HL-60 (cell line): ENCODE measurements around the gene SENP8.

Experiments
- GABPA ChIP-seq: IDR thresholded peaks from 2 replicates; pipeline ENCODE4 v1.6.1; 2012; ENCODE audit warnings: low read depth
- POLR2AphosphoS5 ChIP-seq: IDR thresholded peaks from 2 replicates; pipeline ENCODE4 v1.6.1; 2012; ENCODE audit warnings: low read depth
- TF ChIP-seq, protein P1 (sequence below): IDR thresholded peaks from one replicate; pipeline ENCODE4 v1.5.1; 2011; ENCODE audit warnings: low read length, control low read depth, inconsistent platforms; ENCODE audit not compliant: insufficient read depth
- TF ChIP-seq, protein P2 (sequence below): IDR thresholded peaks from 2 replicates; pipeline ENCODE4 v1.6.1; 2012; ENCODE audit warnings: low read depth; ENCODE audit not compliant: insufficient replicate concordance

DNA sequence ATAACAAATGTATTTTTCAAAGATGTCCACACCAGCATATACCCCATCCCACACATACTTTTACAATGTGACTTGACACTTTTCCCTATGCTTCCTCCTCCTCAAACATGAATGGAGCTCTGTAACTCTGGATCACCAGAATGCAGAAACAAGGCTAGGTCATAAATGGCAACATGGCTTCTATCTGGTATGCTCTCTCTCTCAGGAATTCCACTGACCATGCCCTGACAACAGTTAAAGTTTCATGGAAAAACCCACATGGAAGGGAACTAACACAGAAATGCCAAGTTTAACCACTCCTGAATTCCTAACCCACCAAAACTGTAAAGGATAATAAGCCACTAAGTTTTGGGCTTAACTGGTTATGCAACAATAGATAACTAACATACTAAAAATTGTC is 20.2 kb upstream of the SENP8 start:
- TF ChIP-seq, protein P1, sequence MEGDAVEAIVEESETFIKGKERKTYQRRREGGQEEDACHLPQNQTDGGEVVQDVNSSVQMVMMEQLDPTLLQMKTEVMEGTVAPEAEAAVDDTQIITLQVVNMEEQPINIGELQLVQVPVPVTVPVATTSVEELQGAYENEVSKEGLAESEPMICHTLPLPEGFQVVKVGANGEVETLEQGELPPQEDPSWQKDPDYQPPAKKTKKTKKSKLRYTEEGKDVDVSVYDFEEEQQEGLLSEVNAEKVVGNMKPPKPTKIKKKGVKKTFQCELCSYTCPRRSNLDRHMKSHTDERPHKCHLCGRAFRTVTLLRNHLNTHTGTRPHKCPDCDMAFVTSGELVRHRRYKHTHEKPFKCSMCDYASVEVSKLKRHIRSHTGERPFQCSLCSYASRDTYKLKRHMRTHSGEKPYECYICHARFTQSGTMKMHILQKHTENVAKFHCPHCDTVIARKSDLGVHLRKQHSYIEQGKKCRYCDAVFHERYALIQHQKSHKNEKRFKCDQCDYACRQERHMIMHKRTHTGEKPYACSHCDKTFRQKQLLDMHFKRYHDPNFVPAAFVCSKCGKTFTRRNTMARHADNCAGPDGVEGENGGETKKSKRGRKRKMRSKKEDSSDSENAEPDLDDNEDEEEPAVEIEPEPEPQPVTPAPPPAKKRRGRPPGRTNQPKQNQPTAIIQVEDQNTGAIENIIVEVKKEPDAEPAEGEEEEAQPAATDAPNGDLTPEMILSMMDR: no peak
- TF ChIP-seq, protein P2, sequence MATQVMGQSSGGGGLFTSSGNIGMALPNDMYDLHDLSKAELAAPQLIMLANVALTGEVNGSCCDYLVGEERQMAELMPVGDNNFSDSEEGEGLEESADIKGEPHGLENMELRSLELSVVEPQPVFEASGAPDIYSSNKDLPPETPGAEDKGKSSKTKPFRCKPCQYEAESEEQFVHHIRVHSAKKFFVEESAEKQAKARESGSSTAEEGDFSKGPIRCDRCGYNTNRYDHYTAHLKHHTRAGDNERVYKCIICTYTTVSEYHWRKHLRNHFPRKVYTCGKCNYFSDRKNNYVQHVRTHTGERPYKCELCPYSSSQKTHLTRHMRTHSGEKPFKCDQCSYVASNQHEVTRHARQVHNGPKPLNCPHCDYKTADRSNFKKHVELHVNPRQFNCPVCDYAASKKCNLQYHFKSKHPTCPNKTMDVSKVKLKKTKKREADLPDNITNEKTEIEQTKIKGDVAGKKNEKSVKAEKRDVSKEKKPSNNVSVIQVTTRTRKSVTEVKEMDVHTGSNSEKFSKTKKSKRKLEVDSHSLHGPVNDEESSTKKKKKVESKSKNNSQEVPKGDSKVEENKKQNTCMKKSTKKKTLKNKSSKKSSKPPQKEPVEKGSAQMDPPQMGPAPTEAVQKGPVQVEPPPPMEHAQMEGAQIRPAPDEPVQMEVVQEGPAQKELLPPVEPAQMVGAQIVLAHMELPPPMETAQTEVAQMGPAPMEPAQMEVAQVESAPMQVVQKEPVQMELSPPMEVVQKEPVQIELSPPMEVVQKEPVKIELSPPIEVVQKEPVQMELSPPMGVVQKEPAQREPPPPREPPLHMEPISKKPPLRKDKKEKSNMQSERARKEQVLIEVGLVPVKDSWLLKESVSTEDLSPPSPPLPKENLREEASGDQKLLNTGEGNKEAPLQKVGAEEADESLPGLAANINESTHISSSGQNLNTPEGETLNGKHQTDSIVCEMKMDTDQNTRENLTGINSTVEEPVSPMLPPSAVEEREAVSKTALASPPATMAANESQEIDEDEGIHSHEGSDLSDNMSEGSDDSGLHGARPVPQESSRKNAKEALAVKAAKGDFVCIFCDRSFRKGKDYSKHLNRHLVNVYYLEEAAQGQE: no peak
- TF ChIP-seq POLR2AphosphoS5 (no peak), GABPA (no peak)
